Small intestine (tissue), 7 donors: ENCODE results near the gene F10. TPM values are rescaled to one million over a fixed set of nuclear protein-coding genes. Genes with fewer than 3 reads are reported as not detected.

Experiments used
- DNase-seq, 2 donors: peaks; one replicate each; pipeline versions ENCODE4 v3.0.0 to v3.0.0-alpha.2; 2013
- FAIRE-seq: peaks from 2 replicates; lab custom pipeline; 2012; peaks lifted over from hg19 to GRCh38; lab: Jason Lieb, UNC
- H3K27ac ChIP-seq, 3 donors: one replicate each; pipeline ENCODE4 v1.5.1; 2013; ENCODE audit warnings: low read length in 2 of 3, mild to moderate bottlenecking in 2 of 3, control low read depth in 1 of 3, inconsistent platforms in 1 of 3, low read depth in 1 of 3, moderate library complexity in 1 of 3
- H3K27me3 ChIP-seq, 3 donors: one replicate each; pipeline ENCODE4 v1.6.1; 2013; ENCODE audit warnings: low read length in 3 of 3, inconsistent platforms in 1 of 3; ENCODE audit not compliant: control insufficient read depth in 3 of 3, insufficient read depth in 3 of 3
- H3K36me3 ChIP-seq, 3 donors: one replicate each; pipeline ENCODE4 v1.6.1; 2013; ENCODE audit warnings: low read length in 3 of 3, inconsistent platforms in 1 of 3, low read depth in 1 of 3, mild to moderate bottlenecking in 1 of 3, moderate library complexity in 1 of 3; ENCODE audit not compliant: control insufficient read depth in 3 of 3, insufficient read depth in 2 of 3
- H3K4me1 ChIP-seq, 3 donors: one replicate each; pipeline ENCODE4 v1.6.1; 2013; ENCODE audit warnings: low read length in 2 of 3, inconsistent platforms in 1 of 3, low read depth in 1 of 3, mild to moderate bottlenecking in 1 of 3, moderate library complexity in 1 of 3; ENCODE audit not compliant: control insufficient read depth in 3 of 3, insufficient read depth in 2 of 3
- H3K4me3 ChIP-seq, 3 donors: one replicate each; pipeline ENCODE4 v1.5.1; 2013; ENCODE audit warnings: low read length in 3 of 3, control low read depth in 1 of 3, inconsistent platforms in 1 of 3, low read depth in 1 of 3, mild to moderate bottlenecking in 1 of 3, moderate library complexity in 1 of 3
- H3K9me3 ChIP-seq, 2 donors: one replicate each; pipeline ENCODE4 v1.6.1; 2013; ENCODE audit warnings: low read depth in 1 of 2, low read length in 1 of 2; ENCODE audit not compliant: control insufficient read depth in 2 of 2, insufficient read depth in 1 of 2
- WGBS, 3 donors: extraction: QIAGEN DNeasy Blood & Tissue Kit; methylation state at CpG; one replicate each; pipeline ENCODE4 v1.1.7; 2013; 5-methylcytosine and 5-hydroxymethylcytosine counted together
- polyA plus RNA-seq, 4 donors: library from polyadenylated mRNA; stranded (reverse) in 3 of 4; unstranded in 1 of 4; fragments of 200-250 nt in 3 of 4; fragments of 120-200 nt in 1 of 4; gene quantifications; one replicate each; pipeline versions ENCODE4 v1.2.1 to v1.2.3, GENCODE V29; 2013
- donor health status: healthy with polysubstance abuse.
- donor health status: control.
- donor health status: control.
- donor health status: Bipolar disorder and iron deficiency.
- donor health status: healthy.

Gene F10
- polyA plus RNA-seq, 4 donors = 7.7 to 148 (median 12.3) TPM

GRCh38 chr13:113140677-113141600, 18.3 kb downstream of the F10 start:
- Histone ChIP-seq H3K4me1 (peaks cover 0 to 12% (median 0%) of the 10 kb centered on the region in 3 donors), H3K36me3 (peaks cover 0 to 45% (median 0%) of the 10 kb centered on the region in 3 donors), H3K27me3 (no peaks in the 10 kb centered on the region), H3K27ac (no peak overlapping the region), H3K9me3 (no peaks in the 10 kb centered on the region), H3K4me3 (no peak overlapping the region)
- DNase-seq (no peak), FAIRE-seq (no peak)
- WGBS, 3 donors = 89 to 94% (median 91%) methylated on average over 26 of the region's 26 CpGs

- Histone ChIP-seq H3K4me3 (no peak overlapping the region), H3K36me3 (peaks cover 0 to 50% (median 0%) of the 10 kb centered on the region in 3 donors), H3K27ac (no peak overlapping the region), H3K9me3 (no peaks in the 10 kb centered on the region), H3K27me3 (no peaks in the 10 kb centered on the region), H3K4me1 (peaks cover 0 to 12% (median 0%) of the 10 kb centered on the region in 3 donors)
- 80 to 89% (median 86%) methylated on average over 18 of the region's 18 CpGs for WGBS, 3 donors
- DNase-seq (no peak), FAIRE-seq (no peak)
These were observed 19.0 kb downstream of the F10 start for GRCh38 chr13:113141601-113141970.

- peaks cover 0 to 58% (median 0%) of the 10 kb centered on the region in 3 donors for H3K36me3 ChIP-seq
- no peak overlapping the region for H3K27ac ChIP-seq
- 80 to 86% (median 84%) methylated on average over 7 of the region's 7 CpGs for WGBS, 3 donors
- H3K4me1 ChIP-seq = peaks cover 0 to 6% (median 0%) of the 10 kb centered on the region in 3 donors
- H3K27me3 ChIP-seq = no peaks in the 10 kb centered on the region
- no peak for FAIRE-seq
- DNase-seq = no peak
- H3K4me3 ChIP-seq = no peak overlapping the region
- H3K9me3 ChIP-seq = no peaks in the 10 kb centered on the region
These were observed 20.3 kb downstream of the F10 start for GRCh38 chr13:113142876-113143275.

GRCh38 chr13:113143466-113144254, 21.1 kb downstream of the F10 start:
- DNase-seq (no peak), FAIRE-seq (no peak)
- Histone ChIP-seq H3K27me3 (no peaks in the 10 kb centered on the region), H3K27ac (no peak overlapping the region), H3K4me3 (no peak overlapping the region), H3K4me1 (peaks cover 0 to 3% (median 0%) of the 10 kb centered on the region in 3 donors), H3K36me3 (peaks cover 0 to 61% (median 0%) of the 10 kb centered on the region in 3 donors), H3K9me3 (no peaks in the 10 kb centered on the region)
- 87 to 92% (median 89%) methylated on average over 39 of the region's 39 CpGs for WGBS, 3 donors

- Histone ChIP-seq H3K36me3 (peaks cover 0 to 65% (median 0%) of the 10 kb centered on the region in 3 donors), H3K27ac (no peak overlapping the region), H3K27me3 (no peaks in the 10 kb centered on the region), H3K9me3 (no peaks in the 10 kb centered on the region), H3K4me3 (no peak overlapping the region), H3K4me1 (no peaks in the 10 kb centered on the region)
- 85 to 95% (median 87%) methylated on average over 12 of the region's 12 CpGs for WGBS, 3 donors
- FAIRE-seq (no peak), DNase-seq (no peak)
These were observed 21.6 kb downstream of the F10 start for GRCh38 chr13:113144255-113144629.

- Histone ChIP-seq H3K36me3 (peaks cover 0 to 69% (median 0%) of the 10 kb centered on the region in 3 donors), H3K27me3 (no peaks in the 10 kb centered on the region), H3K4me3 (no peak overlapping the region), H3K4me1 (no peaks in the 10 kb centered on the region), H3K27ac (no peak overlapping the region), H3K9me3 (no peaks in the 10 kb centered on the region)
- DNase-seq (no peak), FAIRE-seq (no peak)
- WGBS, 3 donors = 70 to 80% (median 75%) methylated on average over 12 of the region's 12 CpGs
These were observed 22.9 kb downstream of the F10 start for GRCh38 chr13:113145496-113145895.

GRCh38 chr13:113145911-113146598, 23.5 kb downstream of the F10 start:
- Histone ChIP-seq H3K4me3 (no peak overlapping the region), H3K27ac (no peak overlapping the region), H3K9me3 (no peaks in the 10 kb centered on the region), H3K27me3 (no peaks in the 10 kb centered on the region), H3K4me1 (no peaks in the 10 kb centered on the region), H3K36me3 (peaks cover 0 to 63% (median 0%) of the 10 kb centered on the region in 3 donors)
- no peak for FAIRE-seq
- WGBS, 3 donors = 81 to 89% (median 85%) methylated on average over 15 of the region's 15 CpGs
- no peak for DNase-seq

- Histone ChIP-seq H3K36me3 (peaks cover 0 to 56% (median 0%) of the 10 kb centered on the region in 3 donors), H3K27me3 (peaks cover 0 to 1% (median 0%) of the 10 kb centered on the region in 3 donors), H3K27ac (no peak overlapping the region), H3K4me3 (no peak overlapping the region), H3K9me3 (no peaks in the 10 kb centered on the region), H3K4me1 (peaks cover 0 to under 1% (median 0%) of the 10 kb centered on the region in 3 donors)
- FAIRE-seq = no peak
- 80 to 87% (median 80%) methylated on average over 9 of the region's 9 CpGs for WGBS, 3 donors
- DNase-seq = no peak
These were observed 24.2 kb downstream of the F10 start for GRCh38 chr13:113146750-113147149.
